HG03064 (cell line): Measurements from ENCODE around the gene HDAC4.
A peak's percentile ranks its signal among the peaks of the same experiment; 100 is the strongest.

ENCODE experiments used
- ATAC-seq: cut with Tn5 transposase; IDR thresholded peaks from one replicate; pipeline ENCODE4 v1.9.1; 2021; ENCODE audit warnings: low read depth; ENCODE audit not compliant: unreplicated experiment

The HDAC4 gene

DNA sequence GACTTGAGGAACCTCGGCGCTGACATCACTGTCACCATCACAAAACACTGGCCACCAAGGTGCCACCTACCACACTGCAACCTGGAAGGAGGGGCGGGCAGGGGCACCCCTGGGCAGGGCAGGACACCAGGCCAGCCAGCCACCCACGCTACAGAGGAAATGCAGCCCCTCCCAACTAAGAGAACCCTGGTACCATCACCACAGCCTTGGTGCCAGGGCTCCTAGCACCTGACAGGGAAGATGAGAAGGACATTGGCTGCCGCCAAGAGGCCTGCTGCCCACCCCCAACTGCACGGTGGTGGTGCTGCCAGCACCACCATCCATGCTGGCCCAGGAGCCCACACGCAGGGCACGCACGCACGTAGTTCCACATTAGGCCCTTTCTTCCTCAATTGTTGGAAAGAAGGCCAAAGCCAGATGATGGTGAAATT is 88.7 kb downstream of the HDAC4 start:
- no peak for ATAC-seq

DNA sequence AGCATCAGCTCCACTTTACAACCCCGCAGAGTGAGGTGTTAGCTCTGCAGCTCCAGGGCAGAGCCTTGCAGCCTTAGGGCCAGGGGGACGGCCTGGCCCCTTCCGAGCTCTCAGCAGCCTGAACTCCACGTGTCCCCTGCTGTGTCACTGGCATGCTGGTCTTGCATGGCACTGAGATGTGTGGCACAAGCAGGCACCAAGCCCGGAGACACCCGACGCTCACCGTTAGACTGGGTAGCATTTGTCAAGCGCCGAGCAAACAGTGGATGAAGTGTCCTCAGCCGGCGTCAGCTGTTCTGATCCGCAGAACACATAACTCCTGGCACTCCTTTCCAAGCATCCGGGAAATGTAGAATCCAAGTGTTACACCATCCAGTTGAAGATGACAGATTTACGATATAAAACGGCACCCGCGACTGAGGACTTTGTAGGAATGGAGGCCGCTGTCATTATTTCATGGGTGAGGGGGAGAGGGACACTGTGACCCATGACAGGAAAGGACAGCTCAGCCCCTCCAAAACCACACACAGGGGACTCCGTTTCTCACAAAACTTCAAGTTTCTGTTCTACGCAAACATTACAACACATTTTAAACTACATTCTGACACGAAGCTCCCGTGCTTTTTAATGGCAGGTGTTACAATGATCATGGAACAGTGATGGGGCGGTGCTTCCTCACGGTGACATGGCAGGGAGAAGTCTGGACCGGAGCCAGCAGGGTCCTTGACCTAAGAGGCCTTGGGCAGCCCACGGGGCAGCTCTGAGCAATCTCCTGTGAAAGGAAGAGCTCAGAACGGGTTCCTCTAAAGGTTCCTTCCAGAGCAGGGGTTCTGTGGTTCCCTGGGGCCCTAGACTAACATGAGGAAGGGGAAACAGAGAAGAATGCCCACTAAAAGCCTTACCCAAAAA is 89.4 kb downstream of the HDAC4 start:
- ATAC-seq = no peak

DNA sequence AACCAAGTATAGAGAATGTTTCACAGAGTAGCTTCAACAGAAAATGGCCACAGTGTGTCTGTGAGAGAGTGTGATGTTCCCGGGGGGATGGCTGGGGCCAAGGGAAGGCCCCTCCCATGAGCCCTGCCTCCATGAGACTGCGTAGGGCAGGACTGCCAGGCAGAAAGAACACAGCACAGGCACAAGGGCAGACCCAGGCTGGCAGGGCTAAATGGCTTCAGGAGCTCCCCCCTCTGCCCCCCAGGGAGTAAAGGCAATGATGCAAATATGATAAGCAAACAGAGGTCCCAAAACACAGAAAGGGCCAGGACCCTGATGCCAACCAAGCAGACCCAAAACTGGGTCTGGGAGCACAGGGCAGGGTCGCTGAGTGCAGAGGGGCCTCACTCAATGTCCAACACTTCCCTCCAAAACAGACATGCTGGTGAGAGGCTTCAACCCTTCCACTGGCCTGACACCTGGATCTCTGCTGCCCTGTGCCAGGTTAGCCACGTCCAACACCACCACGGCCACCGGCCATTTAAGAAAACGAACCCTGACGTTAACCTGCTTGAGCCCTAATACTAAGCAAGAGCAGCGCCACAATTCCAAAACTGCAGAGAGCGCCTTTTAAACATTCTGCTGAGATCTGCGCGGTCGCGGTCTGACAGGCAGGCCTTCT is 90.3 kb downstream of the HDAC4 start:
- ATAC-seq = no peak

DNA sequence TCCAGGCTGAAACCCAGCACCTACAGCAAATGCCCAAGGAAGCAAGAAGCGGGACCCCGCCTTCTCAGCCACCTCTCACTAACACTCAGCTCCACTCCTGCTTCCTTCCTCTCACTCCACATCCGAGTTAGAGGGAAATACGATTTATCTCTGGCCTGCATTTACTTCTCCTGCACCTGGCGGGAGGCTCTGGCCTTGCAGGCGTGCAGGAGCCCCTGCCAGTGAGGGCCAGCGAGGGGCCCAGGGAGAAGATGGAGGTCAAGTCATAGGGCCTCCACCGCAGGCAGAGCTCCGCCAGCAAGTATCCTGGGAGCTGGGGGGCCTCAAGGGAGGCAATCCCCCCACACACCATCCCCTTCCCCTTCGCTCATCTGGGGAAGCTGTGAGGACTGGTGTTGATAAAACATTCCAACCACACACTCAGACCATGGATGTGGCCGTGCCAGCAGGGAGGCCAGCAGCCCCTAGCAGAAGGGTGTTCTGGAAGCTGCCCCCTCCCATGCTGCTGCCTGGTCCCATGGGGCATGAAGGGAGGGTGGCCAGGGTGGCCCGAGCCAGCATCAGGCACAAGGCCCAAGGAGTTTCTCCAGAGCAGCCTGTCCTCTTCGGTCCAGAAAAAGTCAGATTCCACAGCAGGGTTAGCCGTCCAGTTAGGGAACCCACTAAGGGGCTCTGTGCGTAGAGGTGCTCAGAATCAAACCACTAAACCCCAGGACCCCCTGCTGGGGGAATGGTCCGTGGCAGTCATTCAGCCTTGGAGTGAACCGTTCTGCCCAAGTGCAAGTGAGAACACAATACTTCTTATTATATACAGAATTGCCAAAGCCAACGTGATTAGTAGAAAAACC is 91.2 kb downstream of the HDAC4 start:
- no peak for ATAC-seq

DNA sequence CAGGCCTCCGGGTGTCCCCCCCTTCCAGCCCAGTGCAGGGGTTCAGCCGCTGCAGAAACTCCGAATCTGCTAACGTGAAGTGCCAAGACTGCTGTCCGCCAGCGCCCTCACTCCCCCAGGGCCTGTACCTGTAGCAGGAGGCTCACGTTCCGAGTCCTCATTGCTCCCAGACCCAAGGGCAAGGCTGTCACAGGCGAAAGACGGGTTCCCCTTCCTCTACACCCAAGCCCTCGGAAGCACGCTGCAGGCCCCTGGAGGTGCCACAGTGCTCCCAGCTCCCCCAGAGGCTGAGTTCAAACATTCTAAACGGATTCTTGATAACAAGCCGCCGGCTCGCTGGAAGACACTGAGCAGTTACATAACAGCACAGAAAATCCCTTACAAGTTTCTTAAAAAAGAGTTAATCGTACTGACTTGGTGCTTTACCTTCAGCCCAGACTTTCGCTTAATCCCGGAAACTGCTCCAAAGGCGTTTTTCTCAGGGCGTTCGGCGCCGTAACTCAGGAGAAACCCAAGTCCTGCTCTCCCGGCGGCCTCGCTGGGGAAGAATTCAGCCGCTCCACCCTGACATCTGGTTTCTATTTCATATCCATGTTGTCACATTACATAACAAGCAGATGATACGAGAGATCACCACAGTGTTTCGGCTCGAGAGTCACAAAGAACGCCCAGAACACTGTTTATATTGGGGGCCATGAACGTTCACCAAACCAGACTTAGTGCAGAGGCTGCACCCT is 92.0 kb downstream of the HDAC4 start:
- no peak for ATAC-seq

DNA sequence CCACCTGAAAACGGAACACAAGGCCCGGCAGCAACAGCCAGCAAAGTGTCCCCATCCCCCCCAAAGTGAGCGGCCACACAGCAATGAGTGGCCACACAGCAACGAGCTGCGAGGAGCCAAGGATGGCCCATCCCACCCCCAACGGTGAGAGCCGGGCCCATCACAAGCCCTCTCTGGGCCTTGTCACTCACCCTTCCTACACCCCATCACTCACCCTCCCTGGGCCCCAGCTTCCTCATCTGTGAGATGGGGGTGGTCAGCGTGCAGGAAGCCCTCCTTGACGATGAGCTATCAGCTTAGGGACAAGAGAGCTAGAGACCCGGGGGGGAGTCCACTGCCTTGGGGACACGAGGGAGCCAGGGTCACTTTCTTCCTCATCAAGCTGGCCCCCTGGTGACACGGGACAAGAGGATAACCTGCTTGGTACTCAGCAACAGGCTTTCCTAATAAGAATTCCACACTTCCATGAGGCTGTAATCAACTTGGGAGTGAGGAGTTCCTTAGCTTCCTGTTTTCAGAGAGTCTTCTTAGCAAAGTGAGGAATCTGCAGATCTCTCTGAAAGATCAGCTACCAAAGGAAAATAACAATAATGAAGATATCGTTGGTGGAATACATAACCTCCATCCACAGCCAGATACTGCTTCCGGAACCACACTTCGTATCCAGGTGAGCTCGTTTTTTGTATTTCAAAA is 92.8 kb downstream of the HDAC4 start:
- ATAC-seq = no peak

DNA sequence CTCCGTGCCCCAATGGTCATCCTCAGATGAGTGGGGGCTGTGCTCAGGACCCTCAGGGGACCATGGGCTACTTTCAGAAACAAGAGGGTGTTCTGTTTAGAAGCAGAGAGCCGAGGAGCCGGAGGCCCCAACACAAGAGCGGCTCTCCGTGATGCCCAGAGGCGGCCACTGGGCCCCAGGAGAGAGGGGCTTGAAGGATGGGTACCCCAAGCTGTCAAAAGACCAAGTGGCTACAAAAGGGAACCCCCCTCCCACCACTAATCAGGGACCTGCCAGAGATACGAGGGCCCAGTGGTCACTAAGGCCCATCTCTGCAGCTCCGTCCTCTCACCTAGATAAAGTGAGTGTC is 93.6 kb downstream of the HDAC4 start:
- ATAC-seq = no peak

DNA sequence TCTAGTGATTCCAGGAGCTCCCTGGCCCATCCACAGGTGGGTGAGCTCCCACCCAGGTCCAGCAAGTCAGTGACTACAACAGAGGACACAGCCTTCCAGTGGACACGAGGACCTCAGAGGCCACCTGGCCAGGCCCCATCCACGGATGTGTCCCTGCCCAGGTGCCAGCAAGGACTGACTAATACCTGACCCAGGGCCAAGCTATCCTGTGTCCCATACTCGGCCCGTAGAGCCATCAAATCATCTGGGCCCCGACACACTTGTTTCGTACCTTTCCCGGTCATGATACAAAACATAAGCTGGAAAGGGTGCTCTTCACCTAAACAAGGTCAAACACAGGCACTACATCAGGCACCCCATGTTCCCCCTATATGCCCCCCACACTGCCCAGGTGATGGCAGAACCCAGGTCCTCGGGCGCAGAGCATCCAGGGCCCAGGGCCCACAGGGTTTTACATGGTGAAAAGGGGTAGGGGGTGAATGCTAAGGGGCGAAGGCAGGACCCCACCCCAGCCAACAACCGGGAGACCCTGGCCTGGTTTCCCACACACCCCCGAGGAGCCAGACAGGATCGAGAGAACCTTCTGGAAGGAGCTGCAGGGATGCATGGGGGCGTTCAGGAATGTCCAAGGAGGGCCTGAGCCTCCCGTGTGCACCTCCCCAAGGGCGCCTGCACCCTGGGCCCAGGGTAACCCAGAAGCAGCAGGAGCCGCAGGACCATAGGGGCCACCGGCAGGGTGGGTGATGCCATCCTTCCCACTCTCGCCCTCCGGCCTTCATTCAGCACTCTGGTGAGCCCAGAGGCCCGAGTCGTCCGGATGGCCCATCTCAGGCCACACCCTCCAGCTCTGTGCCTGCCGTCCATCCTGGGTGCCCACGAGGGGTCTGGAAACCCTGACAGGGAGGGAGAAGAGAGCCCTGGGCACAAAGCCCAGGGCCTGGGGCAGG is 94.3 kb downstream of the HDAC4 start:
- ATAC-seq = no peak

DNA sequence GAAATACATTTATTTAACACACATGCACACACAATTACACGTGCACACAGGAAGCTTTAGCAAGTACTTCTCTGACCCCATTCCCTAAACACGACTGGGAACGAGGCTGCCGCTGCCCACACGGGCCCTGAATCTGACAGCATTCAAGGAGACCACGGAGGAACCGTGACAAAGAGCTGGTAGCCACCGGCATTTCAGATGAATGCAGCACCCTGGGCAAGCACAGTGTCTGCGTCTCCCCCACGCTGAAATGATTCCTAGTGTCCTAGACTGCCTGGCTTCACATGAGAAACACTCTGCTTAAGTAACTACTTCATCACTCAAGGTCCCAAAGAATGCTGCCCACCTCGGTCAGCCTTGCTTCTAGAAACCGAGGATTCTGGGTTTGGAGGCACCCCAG is 95.0 kb downstream of the HDAC4 start:
- no peak for ATAC-seq

DNA sequence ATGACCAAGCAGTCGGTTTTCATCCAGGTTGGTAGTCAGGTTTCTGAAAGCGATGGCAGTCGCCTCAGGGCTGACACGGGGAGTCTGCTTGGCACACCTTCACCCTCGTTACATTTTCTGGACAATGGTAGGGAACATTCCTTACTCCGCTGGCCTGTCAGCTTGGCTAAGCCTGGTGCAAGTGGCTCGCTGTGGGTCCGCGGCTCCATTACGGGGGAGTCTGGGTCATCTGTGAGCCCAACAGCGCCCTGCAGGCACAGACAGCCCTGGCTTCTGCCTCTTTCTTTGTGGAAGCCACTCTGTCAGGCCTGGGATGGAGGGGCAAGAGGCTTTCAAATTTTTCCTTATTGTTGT is 95.6 kb downstream of the HDAC4 start:
- ATAC-seq = no peak

DNA sequence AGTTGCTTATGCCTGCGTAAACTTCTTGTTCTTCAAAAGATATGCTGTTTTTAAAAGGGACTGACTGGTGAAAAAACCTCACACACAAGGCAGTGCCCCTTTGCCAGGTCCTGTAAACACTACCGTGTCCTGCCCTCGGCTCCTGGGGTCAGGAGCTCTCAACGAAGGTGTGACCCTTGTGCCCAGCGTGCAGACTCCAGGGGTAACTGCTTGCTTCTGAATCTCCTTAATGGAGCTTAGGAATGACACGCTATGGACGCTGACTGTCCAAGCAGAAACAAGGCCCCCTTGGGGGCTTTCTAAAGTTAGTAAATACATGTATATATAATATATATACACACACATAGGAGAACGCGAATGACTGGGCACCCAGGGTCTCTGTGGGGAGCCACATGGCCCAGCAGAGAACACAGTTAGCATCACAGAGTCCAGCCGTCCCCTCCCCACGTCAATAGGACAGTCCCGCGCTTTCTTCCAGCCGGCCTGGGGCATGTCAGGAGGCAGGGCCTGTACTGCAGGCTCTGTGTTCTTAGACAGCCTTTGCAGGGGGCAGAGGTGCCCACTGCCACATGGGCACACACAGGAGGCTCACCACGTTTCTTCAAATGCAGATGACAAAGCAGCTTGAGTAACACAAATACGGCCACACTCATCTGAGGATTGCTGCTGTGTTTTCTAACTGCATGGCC is 96.1 kb downstream of the HDAC4 start:
- ATAC-seq = no peak

DNA sequence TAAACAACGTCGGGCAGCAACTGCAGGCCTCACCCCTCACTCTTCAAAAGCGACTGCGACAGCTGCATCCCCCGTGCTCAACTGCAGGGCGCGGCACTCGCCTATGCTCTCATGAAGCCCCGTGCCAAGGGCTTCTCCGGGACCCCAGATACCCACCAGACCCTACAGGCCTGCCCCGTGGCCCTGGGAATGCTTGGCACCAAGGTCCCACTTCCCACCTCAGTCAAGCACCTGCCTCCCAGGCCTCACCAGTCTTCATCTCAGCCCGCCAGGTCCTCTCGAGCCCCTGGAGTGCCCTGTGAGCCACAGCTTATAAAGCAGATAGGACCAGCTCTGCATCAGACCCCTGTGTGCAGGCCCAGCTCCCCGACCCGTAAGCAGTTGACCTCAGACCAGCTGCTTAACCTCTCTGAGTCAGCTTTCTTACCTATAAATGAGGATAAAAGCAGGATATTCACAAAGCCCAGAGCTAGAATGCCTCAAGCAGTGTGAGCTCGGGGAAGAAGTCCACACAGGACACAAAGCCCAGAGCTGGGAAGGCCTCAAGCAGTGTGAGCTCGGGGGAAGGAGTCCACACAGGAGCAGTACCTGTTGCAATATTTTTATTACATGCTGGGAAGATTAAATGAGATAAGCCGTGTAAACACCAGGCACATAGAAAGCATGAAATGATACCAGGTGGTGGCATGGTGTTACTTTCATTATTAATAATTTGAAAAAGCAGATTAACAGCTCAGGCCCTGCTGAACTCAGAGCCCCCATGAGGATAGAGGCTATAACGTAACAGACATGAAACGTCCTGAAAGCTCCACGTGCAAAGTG is 96.9 kb downstream of the HDAC4 start:
- ATAC-seq = peak; percentile 70

DNA sequence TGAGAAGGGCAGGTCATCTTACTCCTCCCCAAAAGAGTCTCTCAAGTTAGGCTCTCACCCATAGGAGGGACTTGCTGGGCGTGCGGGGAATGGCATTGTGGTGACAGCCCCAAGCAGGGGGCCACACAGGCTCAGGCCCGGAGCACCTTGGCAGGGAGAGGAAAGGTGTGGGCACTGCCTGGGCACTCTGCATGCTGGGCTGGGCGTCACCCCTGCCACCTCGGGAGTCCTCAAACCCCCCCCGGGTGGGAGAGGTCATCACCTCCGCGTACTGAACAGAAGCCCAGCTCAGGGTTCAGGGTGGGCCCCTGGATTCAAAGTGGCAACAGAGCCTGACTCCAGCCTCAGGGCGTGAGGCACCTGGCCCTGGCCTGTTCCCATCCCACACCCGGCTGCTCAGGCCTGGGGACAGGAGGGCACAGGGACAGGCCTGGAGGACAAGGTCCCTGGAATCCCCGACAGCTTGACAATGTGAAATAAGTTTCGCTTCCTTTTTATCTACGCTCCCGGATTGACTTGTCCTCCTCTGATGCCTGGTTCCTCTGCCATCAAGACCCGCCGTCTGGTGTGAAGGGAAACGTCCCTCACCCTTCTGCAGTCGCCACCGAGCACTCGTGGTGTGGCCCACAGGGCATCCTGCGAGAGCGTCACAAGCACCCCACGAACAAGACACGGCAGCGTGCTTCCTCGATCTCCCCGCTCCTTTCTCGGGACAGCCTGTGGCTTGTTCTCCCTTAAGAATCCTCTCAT is 97.8 kb downstream of the HDAC4 start:
- ATAC-seq = no peak

DNA sequence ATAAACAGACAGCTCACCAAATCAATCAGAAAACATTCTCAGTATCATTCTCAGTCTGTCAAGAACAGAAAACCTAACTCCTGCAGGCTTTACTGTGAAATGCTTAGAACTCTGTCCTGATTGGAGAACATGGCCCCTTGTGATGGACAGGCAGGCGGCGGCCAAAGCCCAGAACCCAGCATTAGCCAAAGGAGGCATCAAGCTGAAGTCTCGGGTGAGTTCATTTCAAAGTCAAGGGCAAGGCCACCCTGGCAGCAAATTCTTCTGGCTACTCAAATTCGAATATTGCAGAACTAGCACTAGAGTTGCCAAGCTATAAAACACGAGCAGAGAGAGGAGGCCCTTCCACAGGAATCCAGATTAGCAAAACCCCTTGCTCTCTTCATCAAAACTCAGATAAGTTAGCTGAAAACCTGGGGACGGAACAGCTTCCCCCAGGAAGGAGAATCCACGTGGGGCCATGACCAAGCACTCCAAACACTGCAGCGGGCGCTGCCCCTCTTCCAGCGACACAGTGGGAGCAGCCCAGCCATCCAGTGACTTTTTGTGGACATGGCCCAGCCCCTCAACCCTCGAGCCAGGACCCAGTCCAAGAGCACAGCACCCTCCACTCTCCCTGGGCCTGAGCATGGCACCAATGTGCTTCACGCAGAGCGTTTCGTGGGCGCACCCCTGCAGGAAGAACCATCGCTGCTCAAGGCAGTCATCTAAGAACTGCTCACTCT is 98.6 kb downstream of the HDAC4 start:
- no peak for ATAC-seq

DNA sequence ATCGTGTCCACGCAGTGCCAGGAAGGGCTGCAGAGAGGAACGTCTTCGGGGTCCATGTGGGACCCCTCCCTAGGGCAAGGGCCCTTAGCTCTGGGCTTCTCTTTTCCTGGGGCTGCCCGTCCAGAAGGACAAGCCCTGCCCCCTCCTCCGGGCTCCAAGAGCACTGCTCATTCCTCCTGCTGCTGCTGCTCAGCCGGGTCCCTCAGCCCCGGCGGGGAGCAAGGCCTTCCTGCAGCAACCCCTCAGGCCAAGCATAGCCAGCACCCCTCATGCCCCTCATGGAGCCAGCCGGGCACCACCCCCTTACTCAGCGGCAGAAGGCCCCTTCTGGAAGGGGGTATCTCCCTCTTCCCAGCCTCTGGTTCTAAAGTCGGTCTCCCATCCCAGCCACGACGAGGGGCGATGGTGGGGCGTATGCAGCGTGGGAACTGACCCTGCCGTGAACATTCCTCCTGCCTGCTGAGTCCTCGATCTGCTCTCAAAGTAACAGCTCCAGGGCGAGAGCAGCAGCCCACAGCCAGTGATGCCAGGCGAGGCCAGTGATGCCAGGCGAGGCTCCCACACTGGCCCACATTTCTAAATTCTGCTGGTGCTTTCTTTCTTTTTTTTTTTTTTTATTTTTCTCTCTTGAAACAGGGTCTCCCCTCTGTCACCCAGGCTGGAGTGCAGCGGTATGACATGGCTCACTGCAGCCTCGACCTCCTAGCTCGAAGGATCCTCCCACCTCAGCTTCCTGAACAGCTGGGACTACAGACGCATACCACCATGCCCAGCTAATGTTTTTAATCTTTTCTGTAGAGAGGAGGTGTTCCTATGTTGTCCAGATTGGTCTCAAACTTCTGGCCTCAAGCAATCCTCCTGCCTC is 99.7 kb downstream of the HDAC4 start:
- no peak for ATAC-seq
